CD14-positive monocyte (primary cell): ENCODE data around the gene TBC1D12. TPM values are rescaled to one million over a fixed set of nuclear protein-coding genes. Genes with fewer than 3 reads are reported as not detected.

ENCODE experiments used
- DNase-seq, 3 donors: peaks; one replicate each; pipeline ENCODE4 v3.0.0-alpha.2; 2011 to 2022
- H2AFZ ChIP-seq: 2 replicates; pipeline ENCODE4 v1.6.0; 2012; ENCODE audit warnings: mild to moderate bottlenecking, low read depth, low read length, inconsistent platforms; ENCODE audit not compliant: insufficient read depth, poor library complexity, severe bottlenecking
- H3K27ac ChIP-seq, 2 donors: 1 replicate in 1 of 2; 2 replicates in 1 of 2; pipeline ENCODE4 v1.5.1; 2012 to 2013; ENCODE audit warnings: low read length in 2 of 2, control low read depth in 1 of 2, inconsistent platforms in 1 of 2, low read depth in 1 of 2, mild to moderate bottlenecking in 1 of 2
- H3K27me3 ChIP-seq, 2 donors: one replicate each; pipeline versions ENCODE4 v1.6.0 to v1.6.1; 2011 to 2013; ENCODE audit warnings: low read length in 2 of 2; ENCODE audit not compliant: control insufficient read depth in 2 of 2, insufficient read depth in 2 of 2
- H3K36me3 ChIP-seq, 2 donors: replicated peaks in 1 of 2; 1 replicate in 1 of 2; 2 replicates in 1 of 2; pipeline versions ENCODE4 v1.5.1 to v1.6.1; 2012 to 2013; ENCODE audit warnings: low read length in 2 of 2, control low read depth in 1 of 2, inconsistent platforms in 1 of 2, mild to moderate bottlenecking in 1 of 2; ENCODE audit not compliant: insufficient read depth in 2 of 2, control insufficient read depth in 1 of 2
- H3K4me1 ChIP-seq, 2 donors: 1 replicate in 1 of 2; 2 replicates in 1 of 2; pipeline versions ENCODE4 v1.5.1 to v1.6.1; 2012 to 2013; ENCODE audit warnings: low read length in 2 of 2, control low read depth in 1 of 2, inconsistent platforms in 1 of 2, mild to moderate bottlenecking in 1 of 2, moderate library complexity in 1 of 2; ENCODE audit not compliant: insufficient read depth in 2 of 2, control insufficient read depth in 1 of 2
- H3K4me2 ChIP-seq: replicated peaks from 2 replicates; pipeline ENCODE3; 2012; ENCODE audit warnings: low read length, moderate library complexity, mild to moderate bottlenecking; ENCODE audit not compliant: poor library complexity, severe bottlenecking; ENCODE audit errors: extremely low read depth
- H3K4me3 ChIP-seq, 3 experiments: fragments of 200-600 bp in 1 of 3; sonication (generic) in 1 of 3; replicated peaks in 1 of 3; 1 replicate in 2 of 3; 2 replicates in 1 of 3; pipeline ENCODE4 v1.5.1; 2011 to 2013; ENCODE audit warnings: low read length in 3 of 3, mild to moderate bottlenecking in 3 of 3, control low read depth in 2 of 3, low read depth in 2 of 3, inconsistent platforms in 1 of 3, moderate library complexity in 1 of 3
- H3K79me2 ChIP-seq: 2 replicates; pipeline ENCODE4 v1.6.0; 2012; ENCODE audit warnings: mild to moderate bottlenecking, control low read depth, inconsistent platforms, low read length, moderate library complexity; ENCODE audit not compliant: insufficient read depth
- H3K9ac ChIP-seq: 2 replicates; pipeline ENCODE4 v1.6.0; 2017; ENCODE audit warnings: low read length, mild to moderate bottlenecking; ENCODE audit not compliant: insufficient read depth, poor library complexity, severe bottlenecking
- H3K9me3 ChIP-seq, 2 donors: replicated peaks in 1 of 2; 1 replicate in 1 of 2; 2 replicates in 1 of 2; pipeline versions ENCODE4 v1.5.1 to v1.6.1; 2012 to 2013; ENCODE audit warnings: low read length in 2 of 2, control low read depth in 1 of 2; ENCODE audit not compliant: control insufficient read depth in 1 of 2, insufficient read depth in 1 of 2
- H4K20me1 ChIP-seq: 2 replicates; pipeline ENCODE4 v1.6.0; 2012; ENCODE audit warnings: mild to moderate bottlenecking, low read length, control low read depth, moderate library complexity; ENCODE audit not compliant: insufficient read depth
- H3K27ac Mint-ChIP-seq, 7 donors: one replicate each; pipeline ENCODE4 v1.8.0; 2020; ENCODE audit warnings: mild to moderate bottlenecking in 7 of 7, mixed read lengths in 7 of 7, moderate library complexity in 6 of 7, inconsistent platforms in 2 of 7
- H3K27me3 Mint-ChIP-seq, 3 donors: one replicate each; pipeline ENCODE4 v1.8.0; 2021 to 2022; ENCODE audit warnings: low read depth in 3 of 3, mild to moderate bottlenecking in 3 of 3, mixed read lengths in 3 of 3, moderate library complexity in 3 of 3, inconsistent platforms in 1 of 3
- H3K36me3 Mint-ChIP-seq, 2 donors: one replicate each; pipeline ENCODE4 v1.8.0; 2020; ENCODE audit warnings: mixed read lengths in 2 of 2, inconsistent platforms in 1 of 2, mild to moderate bottlenecking in 1 of 2
- H3K4me1 Mint-ChIP-seq: one replicate; pipeline ENCODE4 v1.8.0; 2020; ENCODE audit warnings: mild to moderate bottlenecking, mixed read lengths
- H3K4me3 Mint-ChIP-seq, 2 donors: one replicate each; pipeline ENCODE4 v1.8.0; 2020; ENCODE audit warnings: mild to moderate bottlenecking in 2 of 2, mixed read lengths in 2 of 2, moderate library complexity in 1 of 2
- H3K9me3 Mint-ChIP-seq, 7 donors: one replicate each; pipeline ENCODE4 v1.8.0; 2020 to 2022; ENCODE audit warnings: mixed read lengths in 7 of 7, mild to moderate bottlenecking in 6 of 7, moderate library complexity in 6 of 7, inconsistent platforms in 2 of 7
- WGBS: methylation state at CpG from one replicate; pipeline ENCODE4 v1.1.5; 2013; ENCODE audit warnings: missing lambda C conversion rate; ENCODE audit not compliant: insufficient coverage; 5-methylcytosine and 5-hydroxymethylcytosine counted together
- intact Hi-C, 2 donors: fragments of 100-400 bp; cut with micrococcal nuclease; formaldehyde crosslinking; loops; one replicate each; pipeline versions ENCODE4 v1.15.0 to v1.15.1; 2023
- polyA plus RNA-seq, 3 donors: library from polyadenylated mRNA; depleted of rRNA in 1 of 3; unstranded in 2 of 3; stranded (reverse) in 1 of 3; fragments of 300-500 nt in 2 of 3; fragments of >200 nt in 1 of 3; fragmentation: Illumina TruSeq in 2 of 3; gene quantifications; 1 replicate in 2 of 3; 2 replicates in 1 of 3; pipeline ENCODE4 v1.2.3, GENCODE V29; 2012 to 2021
- TF ChIP-seq, protein P1 (sequence below): fragments of 200-600 bp; IDR thresholded peaks from one replicate; pipeline ENCODE4 v1.8.0; 2022; ENCODE audit warnings: antibody characterized with exemption, mild to moderate bottlenecking

The TBC1D12 gene
- polyA plus RNA-seq, 3 donors, result 3.1 to 10.5 (median 3.4) TPM

DNA sequence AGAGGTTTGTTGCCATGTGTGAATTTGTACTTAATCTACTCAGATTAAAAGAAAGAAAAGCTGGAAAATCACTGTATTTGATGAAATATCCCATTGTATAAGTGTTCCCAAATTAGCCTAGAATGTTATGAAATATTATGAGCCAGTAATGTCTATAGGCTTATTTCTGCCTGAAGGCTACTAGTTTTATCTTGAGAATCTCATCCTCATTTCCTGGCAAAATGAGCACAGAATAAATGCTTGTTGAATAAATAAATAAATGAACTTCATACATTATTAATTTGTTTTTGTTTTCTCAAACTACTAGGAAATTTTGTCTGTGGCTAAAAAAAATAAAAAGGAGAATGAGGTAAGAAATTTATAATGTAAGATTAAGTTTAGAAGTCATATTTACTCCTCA lies 168.7 kb downstream of the TBC1D12 start:
- Histone ChIP-seq H3K4me2 (no peak overlapping the region), H2AFZ (no peak overlapping the region), H3K9me3 (no peaks in the 10 kb centered on the region), H3K4me1 (no peaks in the 10 kb centered on the region), H3K27me3 (no peaks in the 10 kb centered on the region), H4K20me1 (no peaks in the 10 kb centered on the region), H3K79me2 (no peaks in the 10 kb centered on the region), H3K36me3 (peaks cover 3 to 29% of the 10 kb centered on the region in 2 donors), H3K27ac (no peak overlapping the region), H3K9ac (no peak overlapping the region), H3K4me3 (no peak overlapping the region)
- H3K9me3 Mint-ChIP-seq, result peaks cover 0 to 4% (median 0%) of the 10 kb centered on the region in 7 donors
- H3K36me3 Mint-ChIP-seq, result peaks cover 29 to 69% of the 10 kb centered on the region in 2 donors
- no peaks in the 10 kb centered on the region for H3K4me1 Mint-ChIP-seq
- intact Hi-C loops, result no loop called here
- H3K4me3 Mint-ChIP-seq, result no peak overlapping the region
- H3K27me3 Mint-ChIP-seq, result peaks cover 0 to 4% (median 0%) of the 10 kb centered on the region in 3 donors
- no peak overlapping the region for H3K27ac Mint-ChIP-seq
- no peak for DNase-seq
- TF ChIP-seq, protein P1, sequence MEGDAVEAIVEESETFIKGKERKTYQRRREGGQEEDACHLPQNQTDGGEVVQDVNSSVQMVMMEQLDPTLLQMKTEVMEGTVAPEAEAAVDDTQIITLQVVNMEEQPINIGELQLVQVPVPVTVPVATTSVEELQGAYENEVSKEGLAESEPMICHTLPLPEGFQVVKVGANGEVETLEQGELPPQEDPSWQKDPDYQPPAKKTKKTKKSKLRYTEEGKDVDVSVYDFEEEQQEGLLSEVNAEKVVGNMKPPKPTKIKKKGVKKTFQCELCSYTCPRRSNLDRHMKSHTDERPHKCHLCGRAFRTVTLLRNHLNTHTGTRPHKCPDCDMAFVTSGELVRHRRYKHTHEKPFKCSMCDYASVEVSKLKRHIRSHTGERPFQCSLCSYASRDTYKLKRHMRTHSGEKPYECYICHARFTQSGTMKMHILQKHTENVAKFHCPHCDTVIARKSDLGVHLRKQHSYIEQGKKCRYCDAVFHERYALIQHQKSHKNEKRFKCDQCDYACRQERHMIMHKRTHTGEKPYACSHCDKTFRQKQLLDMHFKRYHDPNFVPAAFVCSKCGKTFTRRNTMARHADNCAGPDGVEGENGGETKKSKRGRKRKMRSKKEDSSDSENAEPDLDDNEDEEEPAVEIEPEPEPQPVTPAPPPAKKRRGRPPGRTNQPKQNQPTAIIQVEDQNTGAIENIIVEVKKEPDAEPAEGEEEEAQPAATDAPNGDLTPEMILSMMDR, result no peak

DNA sequence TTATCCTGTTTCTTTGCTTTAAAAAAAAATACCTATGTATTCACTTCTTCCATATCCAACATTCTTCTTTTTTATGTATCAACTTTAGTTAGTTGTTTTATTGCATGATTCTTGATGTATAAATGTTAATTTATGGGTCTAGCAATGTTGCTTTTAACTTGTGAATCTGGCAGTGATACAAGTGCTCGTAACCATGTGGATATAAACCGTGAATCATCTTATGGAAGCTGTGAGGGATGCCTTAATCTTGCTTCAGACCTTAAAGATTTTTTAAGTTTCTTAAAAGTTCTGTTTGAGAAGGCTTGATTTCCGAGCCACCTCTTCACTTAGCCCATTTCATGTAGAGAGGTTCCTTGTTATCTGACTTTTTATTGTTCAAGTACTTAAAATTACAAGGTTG lies 169.2 kb downstream of the TBC1D12 start:
- no peaks in the 10 kb centered on the region for H3K27me3 ChIP-seq
- no peaks in the 10 kb centered on the region for H4K20me1 ChIP-seq
- peaks cover 30 to 67% of the 10 kb centered on the region in 2 donors for H3K36me3 Mint-ChIP-seq
- H3K27ac ChIP-seq, result no peak overlapping the region
- H3K4me2 ChIP-seq, result no peak overlapping the region
- TF ChIP-seq, protein P1, result no peak
- H3K9me3 Mint-ChIP-seq, result peaks cover 0 to 4% (median 0%) of the 10 kb centered on the region in 7 donors
- H3K4me3 ChIP-seq, result no peak overlapping the region
- no peak overlapping the region for H3K9ac ChIP-seq
- no peaks in the 10 kb centered on the region for H3K9me3 ChIP-seq
- no peak for DNase-seq
- no peak overlapping the region for H3K27ac Mint-ChIP-seq
- H3K27me3 Mint-ChIP-seq, result peaks cover 0 to 4% (median 0%) of the 10 kb centered on the region in 3 donors
- H3K4me1 Mint-ChIP-seq, result no peaks in the 10 kb centered on the region
- intact Hi-C loops, result no loop called here
- H3K4me3 Mint-ChIP-seq, result no peak overlapping the region
- H2AFZ ChIP-seq, result no peak overlapping the region
- WGBS, result 100% methylated on average over 2 of the region's 3 CpGs
- H3K79me2 ChIP-seq, result no peaks in the 10 kb centered on the region
- H3K36me3 ChIP-seq, result peaks cover 1 to 29% of the 10 kb centered on the region in 2 donors
- H3K4me1 ChIP-seq, result no peaks in the 10 kb centered on the region
